ENCODE data around the gene NRG3.

Gene NRG3

GRCh38 chr10:82866424-82867020, 991.5 kb downstream of the NRG3 start:
- DNase-seq, result no peak

GRCh38 chr10:82867056-82867455, 992.1 kb downstream of the NRG3 start:
- no peak for DNase-seq

- no peak for DNase-seq
Observed at GRCh38 chr10:82874671-82875070, 999.7 kb downstream of the NRG3 start.

DNA sequence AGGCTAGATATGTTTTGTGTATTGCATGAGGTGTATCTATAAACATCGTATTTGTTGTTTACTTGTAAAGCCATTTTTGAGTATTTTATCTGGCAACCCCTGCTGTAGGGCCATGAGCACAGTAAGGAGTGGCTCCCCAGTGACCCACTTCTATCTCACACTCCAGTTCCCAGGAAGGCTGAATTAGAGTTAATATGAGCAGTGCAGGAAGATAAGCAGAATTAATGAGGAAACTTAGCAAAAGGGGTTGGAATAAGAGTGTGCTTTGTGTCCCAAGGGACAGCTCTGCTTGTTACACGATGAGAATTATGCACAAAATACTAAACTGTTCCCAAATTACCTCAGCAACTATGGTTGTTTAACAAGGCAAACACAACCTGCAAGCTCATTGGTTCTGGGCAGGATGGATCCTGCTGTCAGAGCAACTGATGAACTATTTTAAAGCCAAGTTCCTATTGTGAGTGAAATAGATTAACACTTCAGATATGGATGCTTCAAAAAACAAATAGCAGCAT, 1005.8 kb downstream of the NRG3 start:
- no peak for DNase-seq

DNA sequence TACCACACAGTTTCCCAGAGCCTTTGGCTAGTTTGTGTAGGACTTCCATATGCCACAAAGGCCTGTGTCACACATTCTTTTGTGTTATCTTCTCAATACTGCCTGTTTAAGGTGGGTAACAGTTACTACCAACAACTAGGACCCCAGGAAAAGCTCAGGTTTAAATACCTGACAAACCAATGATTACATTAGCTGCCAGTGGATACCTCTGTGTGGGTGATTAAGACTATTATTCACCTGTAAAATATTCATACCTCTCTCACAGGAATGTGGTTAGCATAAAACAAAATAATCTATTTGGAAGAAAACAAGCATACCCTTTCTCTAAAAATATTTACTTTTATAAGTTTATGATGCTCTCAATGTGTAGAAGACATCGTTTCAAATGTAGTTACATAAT, 1007.7 kb downstream of the NRG3 start:
- DNase-seq, result no peak

GRCh38 chr10:82883603-82884002, 1008.6 kb downstream of the NRG3 start:
- DNase-seq, result no peak

- DNase-seq, result no peak
Observed at GRCh38 chr10:82887488-82887887, 1012.5 kb downstream of the NRG3 start.

DNA sequence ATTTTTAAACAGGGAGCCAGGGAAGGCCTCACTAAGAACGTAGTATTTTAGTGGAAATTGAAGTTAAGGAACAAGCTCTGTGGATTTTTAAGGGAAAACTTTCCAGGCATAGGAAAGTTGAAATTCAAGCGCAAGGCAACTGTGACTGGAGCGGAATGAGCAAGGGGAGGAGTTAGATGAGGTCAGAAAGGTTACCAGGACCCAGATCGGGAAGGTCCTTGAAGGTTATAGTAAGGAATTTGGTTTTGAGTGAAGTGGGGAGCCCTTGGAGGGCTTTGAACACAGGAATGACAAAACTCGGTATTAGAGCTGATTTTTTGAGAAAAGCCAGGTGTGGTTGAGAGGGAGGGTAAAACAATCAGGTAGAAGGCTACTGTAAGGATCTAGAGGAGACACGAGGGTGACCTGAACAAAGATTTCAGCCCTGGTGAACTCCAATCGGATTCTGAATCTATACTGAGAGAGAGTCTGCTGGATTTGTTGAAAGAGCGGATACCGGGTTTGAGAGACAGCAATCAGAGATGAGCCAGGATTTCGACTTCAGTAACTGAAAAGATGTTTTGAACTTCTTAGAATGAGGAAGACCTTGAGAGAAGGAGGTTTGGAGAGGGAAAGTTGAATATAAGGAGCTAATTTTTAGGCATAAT, 1013.9 kb downstream of the NRG3 start:
- no peak for DNase-seq

DNA sequence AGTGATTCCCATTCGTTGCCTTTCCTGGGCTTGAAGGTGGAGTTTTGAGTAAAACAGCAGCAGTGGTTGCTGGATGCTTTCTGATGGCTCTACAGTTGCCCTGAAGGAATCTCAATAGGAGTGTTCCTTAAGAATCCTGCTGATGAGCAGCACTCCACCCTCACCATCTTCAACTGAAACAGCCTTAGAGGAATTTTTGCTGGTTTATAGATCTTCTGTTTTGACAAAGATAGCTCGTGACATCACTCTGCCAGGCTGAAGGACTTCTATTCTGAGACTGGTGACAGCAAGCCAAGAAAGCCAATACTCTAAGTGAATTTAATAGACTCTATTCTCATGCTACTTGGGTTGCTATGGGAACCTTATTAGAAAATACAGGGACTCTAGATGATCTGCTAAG, 1014.7 kb downstream of the NRG3 start:
- DNase-seq, result no peak

DNA sequence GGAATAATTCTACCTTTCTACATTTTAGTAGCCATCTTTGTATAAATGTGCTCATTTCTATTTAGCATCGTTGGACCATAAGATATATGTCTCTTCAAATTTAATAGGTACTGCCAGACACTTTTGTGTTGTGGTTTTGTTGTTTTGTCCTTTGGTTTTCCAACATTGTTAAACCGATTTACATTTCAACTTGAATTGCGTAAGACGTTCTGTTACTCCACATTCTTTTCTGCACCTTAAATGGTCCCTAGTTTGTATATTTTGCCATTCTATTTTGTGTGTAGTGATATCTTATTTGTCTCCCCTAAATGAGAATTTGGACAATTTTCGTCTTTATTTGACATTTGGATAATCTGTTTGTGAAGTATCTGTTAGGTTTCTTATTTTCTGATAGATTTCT, 1015.6 kb downstream of the NRG3 start:
- DNase-seq, result no peak

GRCh38 chr10:82908096-82908495, 1033.1 kb downstream of the NRG3 start:
- no peak for DNase-seq

DNA sequence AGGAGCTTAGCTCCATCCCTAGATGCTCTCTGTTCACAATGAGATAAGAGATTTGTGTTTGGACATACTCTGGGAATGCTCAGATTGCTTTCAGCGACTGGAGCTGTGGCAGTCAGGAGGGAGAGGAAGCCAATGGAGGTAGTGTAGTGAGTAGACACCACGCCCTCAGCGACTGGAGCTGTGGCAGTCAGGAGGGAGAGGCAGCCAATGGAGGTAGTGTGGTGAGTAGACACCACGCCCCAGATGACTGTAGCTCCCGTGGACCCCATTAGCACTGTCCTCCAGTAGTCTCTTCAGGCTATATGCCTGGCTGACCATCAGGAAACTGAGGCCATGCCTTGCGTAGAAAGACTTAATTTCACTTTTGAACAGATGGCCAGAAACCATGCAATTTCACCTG, 1033.8 kb downstream of the NRG3 start:
- no peak for DNase-seq

DNA sequence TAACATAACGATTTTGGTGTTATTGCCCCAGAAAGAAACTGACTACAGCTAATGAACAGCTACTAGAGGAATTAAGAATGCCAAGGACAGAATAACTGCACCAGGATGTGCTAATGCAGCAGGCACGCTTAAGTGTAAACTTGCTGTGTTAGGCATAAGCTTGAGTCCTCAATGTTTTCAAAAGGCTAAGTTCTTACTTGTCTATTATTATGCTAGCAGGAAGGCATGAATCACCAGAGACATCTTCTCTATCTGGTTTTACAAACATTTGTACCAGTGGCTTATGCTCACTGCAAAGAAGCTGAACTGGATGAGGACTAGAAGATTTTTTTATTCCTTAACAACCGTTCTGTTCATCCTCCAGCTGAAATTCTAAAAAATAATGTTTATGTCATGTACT, 1035.3 kb downstream of the NRG3 start:
- no peak for DNase-seq

DNA sequence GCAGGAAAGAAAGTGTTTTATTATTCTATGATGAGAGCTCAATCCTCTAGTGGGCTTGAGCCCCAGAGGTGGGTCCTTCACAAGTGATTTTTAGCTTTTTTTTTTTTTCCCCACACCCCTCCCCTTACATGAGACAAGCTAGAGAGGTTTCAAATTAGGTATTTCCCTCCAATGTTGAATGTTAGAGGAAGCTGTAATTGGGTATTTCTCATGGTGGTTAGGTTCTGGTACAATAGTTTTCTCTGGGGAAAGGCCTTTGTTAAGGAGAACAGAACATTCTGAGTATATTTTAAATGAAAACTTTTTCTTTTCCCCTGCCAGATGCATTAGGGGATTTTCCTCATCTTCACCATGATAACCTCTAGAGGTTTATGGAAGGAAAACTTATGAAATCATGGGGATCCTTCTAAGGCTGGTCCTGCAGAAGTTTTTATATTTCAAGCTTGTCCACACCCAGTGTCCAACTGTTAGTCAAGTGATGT, 1039.7 kb downstream of the NRG3 start:
- DNase-seq, result no peak

DNA sequence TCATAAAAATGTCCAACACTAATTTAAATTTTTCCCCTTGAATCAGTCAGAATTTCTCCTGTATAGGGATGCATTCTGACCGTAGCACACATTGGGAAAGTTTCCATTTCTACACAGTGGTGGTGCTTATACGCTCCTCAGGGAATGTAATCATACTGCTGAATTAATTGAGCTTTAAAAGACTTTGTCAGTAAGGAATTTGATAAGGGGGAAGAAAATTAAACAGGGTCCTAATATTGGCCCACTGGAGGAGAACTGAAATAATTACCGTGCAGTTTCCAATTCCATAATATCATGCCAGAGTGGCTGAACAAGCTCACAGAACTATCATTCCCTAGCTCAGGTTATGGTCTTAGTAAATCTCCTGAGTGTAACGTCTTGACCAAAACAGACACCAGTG, 1041.9 kb downstream of the NRG3 start:
- DNase-seq, result no peak

DNA sequence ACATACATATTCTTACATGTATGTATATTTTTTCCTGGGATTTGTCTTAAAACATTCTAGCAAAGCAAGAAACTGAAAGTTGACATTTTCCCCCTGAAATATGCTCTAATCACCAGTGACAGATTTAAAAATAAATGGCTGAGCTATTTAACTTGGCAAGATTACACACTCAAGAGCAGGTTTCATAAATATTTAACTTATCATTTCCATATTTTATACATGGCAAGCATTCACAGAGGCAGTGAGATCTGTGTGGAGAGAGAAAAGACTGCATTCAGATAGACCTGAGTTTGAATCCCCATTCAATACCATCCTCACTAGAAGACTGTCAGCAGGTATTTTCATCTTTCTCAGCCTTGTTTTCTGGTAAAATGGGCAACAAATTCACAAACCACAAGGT, 1043.0 kb downstream of the NRG3 start:
- no peak for DNase-seq

GRCh38 chr10:82922046-82922445, 1047.1 kb downstream of the NRG3 start:
- no peak for DNase-seq

DNA sequence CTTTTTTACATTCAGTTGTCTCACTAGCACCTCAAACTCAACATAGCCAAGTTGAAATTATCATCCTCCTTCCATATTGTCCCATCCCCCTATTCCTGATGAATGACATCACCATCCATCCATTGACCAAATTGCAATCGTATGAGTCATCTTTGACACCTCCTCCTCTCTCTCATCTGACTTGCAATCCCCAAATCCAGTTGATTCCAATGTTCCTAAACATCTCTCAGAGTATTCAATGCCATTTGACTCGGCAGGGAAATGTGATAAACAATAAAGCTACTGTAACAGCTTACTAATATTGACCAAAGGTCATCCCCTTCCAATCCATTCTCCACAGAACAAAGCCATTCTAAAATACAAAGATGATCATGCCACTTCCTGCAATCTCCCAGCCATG, 1047.8 kb downstream of the NRG3 start:
- DNase-seq, result no peak

DNA sequence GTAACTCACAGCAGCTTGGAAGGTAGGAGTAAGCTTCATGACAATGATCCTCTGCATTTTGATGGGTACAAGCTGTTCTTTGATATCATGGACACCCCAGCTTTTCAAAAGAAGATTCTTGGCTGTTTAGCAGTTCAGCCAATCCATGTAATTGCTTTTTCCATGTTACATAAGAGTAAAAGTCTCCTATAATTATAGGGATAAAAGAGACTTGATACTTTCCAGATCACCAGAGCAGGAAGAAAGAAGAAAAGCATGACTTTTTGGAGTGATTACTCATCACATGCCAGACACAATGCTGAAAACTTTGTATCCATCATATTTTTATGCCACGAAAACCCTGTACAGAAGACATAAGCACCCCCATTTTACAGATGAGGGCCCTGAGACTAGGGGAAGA, 1049.7 kb downstream of the NRG3 start:
- no peak for DNase-seq

DNA sequence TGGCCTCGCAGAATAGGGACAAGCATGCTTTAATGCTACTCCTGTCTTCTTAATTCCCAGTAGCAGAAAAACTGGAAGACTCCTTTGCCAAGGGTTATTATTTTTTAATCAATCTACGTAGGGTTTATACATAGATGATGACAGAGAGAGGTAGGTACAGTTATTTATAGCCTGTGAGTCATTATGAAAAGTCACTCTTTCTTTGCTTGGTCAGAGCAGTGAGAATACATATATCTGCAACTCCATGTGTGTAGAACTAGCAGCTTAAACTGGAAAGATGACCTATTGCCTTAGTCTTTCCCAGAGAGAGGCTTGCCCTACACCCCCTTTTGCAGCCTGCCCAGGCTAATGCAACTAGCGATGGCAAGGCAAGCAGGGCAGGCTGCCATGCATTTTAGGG, 1050.6 kb downstream of the NRG3 start:
- DNase-seq, result no peak

DNA sequence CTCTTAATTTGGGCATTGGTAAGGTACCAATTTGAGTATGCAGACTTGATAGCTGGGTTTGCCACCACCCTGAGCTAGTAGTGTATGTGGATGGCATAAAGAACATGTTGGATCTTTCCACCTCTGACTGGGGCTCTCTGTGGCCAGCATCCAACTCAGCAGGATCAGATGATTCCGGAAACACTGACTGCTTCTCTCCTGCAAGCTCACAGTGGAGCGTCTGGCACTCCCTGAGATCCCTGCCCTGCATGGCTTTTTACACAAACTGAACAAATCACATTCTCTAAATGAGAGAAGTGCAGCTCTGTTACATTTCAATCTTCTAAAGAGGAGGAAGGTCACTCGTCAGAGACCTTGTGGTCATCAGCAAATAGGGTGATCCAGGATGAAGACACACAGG, 1057.5 kb downstream of the NRG3 start:
- no peak for DNase-seq

DNA sequence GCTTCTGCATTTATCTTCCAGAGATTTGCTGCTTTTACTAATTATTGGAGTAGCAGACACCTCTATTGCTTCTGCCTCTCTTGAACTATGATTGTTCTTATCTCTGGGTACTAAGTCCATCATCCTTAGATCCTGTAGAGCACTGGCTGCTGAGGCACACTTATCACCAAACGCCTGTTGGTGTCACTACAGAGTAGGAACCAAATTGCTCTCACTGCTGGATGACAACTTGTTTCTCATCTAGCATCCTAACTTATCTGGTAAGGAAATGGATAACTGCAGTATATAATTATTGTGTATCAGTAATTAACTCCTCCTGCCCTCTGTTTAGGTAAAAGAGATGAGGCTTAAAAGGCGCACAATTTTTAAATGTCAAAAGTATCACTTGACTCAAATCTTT, 1059.4 kb downstream of the NRG3 start:
- DNase-seq, result no peak

DNA sequence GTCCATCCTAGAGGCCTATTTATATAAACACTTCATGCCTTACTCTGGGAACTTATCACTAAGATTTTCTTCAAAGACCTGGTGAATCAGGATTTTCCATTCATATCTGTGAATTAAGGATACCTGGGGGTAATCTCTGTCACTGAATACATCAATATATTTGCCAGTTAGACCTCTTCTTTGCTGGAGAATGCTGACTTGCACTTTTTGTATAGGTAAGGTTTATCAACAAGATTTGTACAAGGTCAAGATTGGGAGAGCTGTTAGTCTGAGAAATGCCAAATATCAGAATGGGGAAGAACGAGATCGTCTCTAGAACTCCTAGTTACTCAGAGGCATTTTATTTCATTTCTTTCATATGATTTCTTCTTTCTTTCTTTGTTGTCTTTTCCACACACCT, 1060.0 kb downstream of the NRG3 start:
- no peak for DNase-seq

GRCh38 chr10:82938331-82938730, 1063.3 kb downstream of the NRG3 start:
- DNase-seq, result no peak

Measured in inflammatory macrophage treated with lipopolysaccharide for 1 hour (primary cell).